ENCODE measurements around the gene VEZT. TPM values are rescaled to one million over a fixed set of nuclear protein-coding genes. Genes with fewer than 3 reads are reported as not detected.

The VEZT gene
- total and polyA plus RNA-seq, 4 donors: 13.7 to 47.4 (median 22.0) TPM

DNA sequence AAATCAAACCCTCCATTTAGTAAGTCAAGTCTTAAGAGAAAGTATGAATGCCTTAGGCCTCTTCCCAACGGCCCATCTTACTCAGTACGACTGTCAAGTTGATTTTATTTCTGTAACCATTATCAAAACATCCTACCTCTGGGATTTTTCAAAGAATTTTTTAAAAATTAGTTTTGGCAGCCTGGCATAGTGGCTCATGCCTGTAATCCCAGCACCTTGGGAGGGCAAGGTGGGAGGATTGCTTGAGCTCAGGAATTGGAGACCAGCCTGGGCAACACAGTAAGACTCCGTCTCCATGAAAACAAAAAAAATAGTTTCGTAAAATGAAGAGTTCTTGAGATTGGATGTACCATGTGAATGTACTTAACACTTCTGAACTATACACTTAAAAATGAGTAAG, 4.5 kb upstream of the VEZT start:
- H3K4me1 ChIP-seq (ENCODE audit: control insufficient read depth in 4 of 4, insufficient read depth in 4 of 4, low read length in 3 of 4): peaks cover 0 to 10% (median 4%) of the 10 kb centered on the region in 4 donors
- 95% methylated on average over 4 of the region's 4 CpGs for WGBS
- H3K9me3 ChIP-seq (ENCODE audit: control insufficient read depth in 4 of 4, low read length in 3 of 4): no peaks in the 10 kb centered on the region
- no peak overlapping the region for H3K27ac ChIP-seq (ENCODE audit: low read depth in 1 of 2, low read length in 2 of 2)
- no peak for DNase-seq (ENCODE audit: low spot score)
- H3K27me3 ChIP-seq (ENCODE audit: control insufficient read depth in 4 of 4, insufficient read depth in 4 of 4, low read length in 3 of 4): no peaks in the 10 kb centered on the region
- H3K4me3 ChIP-seq (ENCODE audit: low read depth in 1 of 3, low read length in 3 of 3): no peak overlapping the region
- no peaks in the 10 kb centered on the region for H3K36me3 ChIP-seq (ENCODE audit: control insufficient read depth in 4 of 4, insufficient read depth in 3 of 4, low read depth in 1 of 4, low read length in 3 of 4)
- TF ChIP-seq, protein P1, sequence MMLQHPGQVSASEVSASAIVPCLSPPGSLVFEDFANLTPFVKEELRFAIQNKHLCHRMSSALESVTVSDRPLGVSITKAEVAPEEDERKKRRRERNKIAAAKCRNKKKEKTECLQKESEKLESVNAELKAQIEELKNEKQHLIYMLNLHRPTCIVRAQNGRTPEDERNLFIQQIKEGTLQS (IDR thresholded peaks at IDR 0.05): no peak
- TF ChIP-seq RAD21 (IDR thresholded peaks at IDR 0.05): no peak
- TF ChIP-seq HNF4G (IDR thresholded peaks at IDR 0.05): no peak
- no peak for TF ChIP-seq GABPA (IDR thresholded peaks at IDR 0.05 in 1 of 2, conservative IDR thresholded peaks at IDR 0.05 in 1 of 2)
- no peak overlapping the region for H3K9ac ChIP-seq (ENCODE audit: low read depth in 1 of 2, low read length in 2 of 2)

DNA sequence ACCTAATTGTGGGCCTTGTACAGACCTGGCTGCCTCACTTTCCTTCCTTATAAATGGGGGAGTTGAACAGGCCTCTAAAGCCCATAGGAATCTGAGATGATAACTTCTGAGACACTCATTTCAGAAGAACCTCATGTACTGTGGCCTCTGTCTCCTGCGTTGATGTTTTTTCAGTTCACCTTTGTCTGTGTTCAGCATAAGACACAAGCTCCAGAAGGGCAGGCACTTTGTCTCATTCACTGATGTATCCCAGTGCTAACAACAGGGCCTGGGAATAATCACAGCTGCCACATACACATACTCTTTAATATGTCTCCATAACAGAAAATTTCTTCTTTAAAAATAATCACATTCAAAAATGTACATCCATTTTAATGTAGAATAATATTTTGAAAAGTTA, 3.7 kb upstream of the VEZT start:
- Histone ChIP-seq H3K4me1 (ENCODE audit: control insufficient read depth in 4 of 4, insufficient read depth in 4 of 4, low read length in 3 of 4) (peaks cover 2 to 16% (median 8%) of the 10 kb centered on the region in 4 donors), H3K9me3 (ENCODE audit: control insufficient read depth in 4 of 4, low read length in 3 of 4) (no peaks in the 10 kb centered on the region), H3K27ac (ENCODE audit: low read depth in 1 of 2, low read length in 2 of 2) (no peak overlapping the region), H3K4me3 (ENCODE audit: low read depth in 1 of 3, low read length in 3 of 3) (no peak overlapping the region), H3K27me3 (ENCODE audit: control insufficient read depth in 4 of 4, insufficient read depth in 4 of 4, low read length in 3 of 4) (no peaks in the 10 kb centered on the region), H3K36me3 (ENCODE audit: control insufficient read depth in 4 of 4, insufficient read depth in 3 of 4, low read depth in 1 of 4, low read length in 3 of 4) (no peaks in the 10 kb centered on the region), H3K9ac (ENCODE audit: low read depth in 1 of 2, low read length in 2 of 2) (no peak overlapping the region)
- DNase-seq (ENCODE audit: low spot score): no peak
- WGBS: 95% methylated on average over 1 of the region's 1 CpG
- TF ChIP-seq, protein P2, sequence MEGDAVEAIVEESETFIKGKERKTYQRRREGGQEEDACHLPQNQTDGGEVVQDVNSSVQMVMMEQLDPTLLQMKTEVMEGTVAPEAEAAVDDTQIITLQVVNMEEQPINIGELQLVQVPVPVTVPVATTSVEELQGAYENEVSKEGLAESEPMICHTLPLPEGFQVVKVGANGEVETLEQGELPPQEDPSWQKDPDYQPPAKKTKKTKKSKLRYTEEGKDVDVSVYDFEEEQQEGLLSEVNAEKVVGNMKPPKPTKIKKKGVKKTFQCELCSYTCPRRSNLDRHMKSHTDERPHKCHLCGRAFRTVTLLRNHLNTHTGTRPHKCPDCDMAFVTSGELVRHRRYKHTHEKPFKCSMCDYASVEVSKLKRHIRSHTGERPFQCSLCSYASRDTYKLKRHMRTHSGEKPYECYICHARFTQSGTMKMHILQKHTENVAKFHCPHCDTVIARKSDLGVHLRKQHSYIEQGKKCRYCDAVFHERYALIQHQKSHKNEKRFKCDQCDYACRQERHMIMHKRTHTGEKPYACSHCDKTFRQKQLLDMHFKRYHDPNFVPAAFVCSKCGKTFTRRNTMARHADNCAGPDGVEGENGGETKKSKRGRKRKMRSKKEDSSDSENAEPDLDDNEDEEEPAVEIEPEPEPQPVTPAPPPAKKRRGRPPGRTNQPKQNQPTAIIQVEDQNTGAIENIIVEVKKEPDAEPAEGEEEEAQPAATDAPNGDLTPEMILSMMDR (IDR thresholded peaks at IDR 0.05; ENCODE audit: low read depth, low read length, missing input control): no peak
- TF ChIP-seq HNF4A (conservative IDR thresholded peaks at IDR 0.05) (no peak), RXRA (IDR thresholded peaks at IDR 0.05) (no peak), YY1 (IDR thresholded peaks at IDR 0.05) (no peak), FOXA1 (IDR thresholded peaks at IDR 0.05) (no peak), HNF4G (IDR thresholded peaks at IDR 0.05) (no peak), FOXA2 (IDR thresholded peaks at IDR 0.05) (no peak), GABPA (IDR thresholded peaks at IDR 0.05 in 1 of 2, conservative IDR thresholded peaks at IDR 0.05 in 1 of 2) (no peak), RAD21 (IDR thresholded peaks at IDR 0.05) (no peak)
- TF ChIP-seq, protein P1 (IDR thresholded peaks at IDR 0.05): no peak
- TF ChIP-seq, protein P3, sequence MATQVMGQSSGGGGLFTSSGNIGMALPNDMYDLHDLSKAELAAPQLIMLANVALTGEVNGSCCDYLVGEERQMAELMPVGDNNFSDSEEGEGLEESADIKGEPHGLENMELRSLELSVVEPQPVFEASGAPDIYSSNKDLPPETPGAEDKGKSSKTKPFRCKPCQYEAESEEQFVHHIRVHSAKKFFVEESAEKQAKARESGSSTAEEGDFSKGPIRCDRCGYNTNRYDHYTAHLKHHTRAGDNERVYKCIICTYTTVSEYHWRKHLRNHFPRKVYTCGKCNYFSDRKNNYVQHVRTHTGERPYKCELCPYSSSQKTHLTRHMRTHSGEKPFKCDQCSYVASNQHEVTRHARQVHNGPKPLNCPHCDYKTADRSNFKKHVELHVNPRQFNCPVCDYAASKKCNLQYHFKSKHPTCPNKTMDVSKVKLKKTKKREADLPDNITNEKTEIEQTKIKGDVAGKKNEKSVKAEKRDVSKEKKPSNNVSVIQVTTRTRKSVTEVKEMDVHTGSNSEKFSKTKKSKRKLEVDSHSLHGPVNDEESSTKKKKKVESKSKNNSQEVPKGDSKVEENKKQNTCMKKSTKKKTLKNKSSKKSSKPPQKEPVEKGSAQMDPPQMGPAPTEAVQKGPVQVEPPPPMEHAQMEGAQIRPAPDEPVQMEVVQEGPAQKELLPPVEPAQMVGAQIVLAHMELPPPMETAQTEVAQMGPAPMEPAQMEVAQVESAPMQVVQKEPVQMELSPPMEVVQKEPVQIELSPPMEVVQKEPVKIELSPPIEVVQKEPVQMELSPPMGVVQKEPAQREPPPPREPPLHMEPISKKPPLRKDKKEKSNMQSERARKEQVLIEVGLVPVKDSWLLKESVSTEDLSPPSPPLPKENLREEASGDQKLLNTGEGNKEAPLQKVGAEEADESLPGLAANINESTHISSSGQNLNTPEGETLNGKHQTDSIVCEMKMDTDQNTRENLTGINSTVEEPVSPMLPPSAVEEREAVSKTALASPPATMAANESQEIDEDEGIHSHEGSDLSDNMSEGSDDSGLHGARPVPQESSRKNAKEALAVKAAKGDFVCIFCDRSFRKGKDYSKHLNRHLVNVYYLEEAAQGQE (IDR thresholded peaks at IDR 0.05): no peak
- TF ChIP-seq, protein P4, sequence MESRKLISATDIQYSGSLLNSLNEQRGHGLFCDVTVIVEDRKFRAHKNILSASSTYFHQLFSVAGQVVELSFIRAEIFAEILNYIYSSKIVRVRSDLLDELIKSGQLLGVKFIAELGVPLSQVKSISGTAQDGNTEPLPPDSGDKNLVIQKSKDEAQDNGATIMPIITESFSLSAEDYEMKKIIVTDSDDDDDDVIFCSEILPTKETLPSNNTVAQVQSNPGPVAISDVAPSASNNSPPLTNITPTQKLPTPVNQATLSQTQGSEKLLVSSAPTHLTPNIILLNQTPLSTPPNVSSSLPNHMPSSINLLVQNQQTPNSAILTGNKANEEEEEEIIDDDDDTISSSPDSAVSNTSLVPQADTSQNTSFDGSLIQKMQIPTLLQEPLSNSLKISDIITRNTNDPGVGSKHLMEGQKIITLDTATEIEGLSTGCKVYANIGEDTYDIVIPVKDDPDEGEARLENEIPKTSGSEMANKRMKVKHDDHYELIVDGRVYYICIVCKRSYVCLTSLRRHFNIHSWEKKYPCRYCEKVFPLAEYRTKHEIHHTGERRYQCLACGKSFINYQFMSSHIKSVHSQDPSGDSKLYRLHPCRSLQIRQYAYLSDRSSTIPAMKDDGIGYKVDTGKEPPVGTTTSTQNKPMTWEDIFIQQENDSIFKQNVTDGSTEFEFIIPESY (IDR thresholded peaks at IDR 0.05): no peak
- TF ChIP-seq, protein P5, sequence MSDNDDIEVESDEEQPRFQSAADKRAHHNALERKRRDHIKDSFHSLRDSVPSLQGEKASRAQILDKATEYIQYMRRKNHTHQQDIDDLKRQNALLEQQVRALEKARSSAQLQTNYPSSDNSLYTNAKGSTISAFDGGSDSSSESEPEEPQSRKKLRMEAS (IDR thresholded peaks at IDR 0.05): no peak

Data from liver (tissue), 9 donors.